Activated naive CD4-positive, alpha-beta T cell treated with anti-CD3 and anti-CD28 coated beads, Interleukin-2, amount 50 U/mL, for 24 hours (primary cell): ENCODE results near the gene GYPB.
"Not testable (repeated sequence)": the region's sequence is repeated elsewhere in the genome, so short reads cannot be mapped to it uniquely, and the experiment has no call there.

ENCODE experiments used
- H3K27ac Mint-ChIP-seq: one replicate; pipeline ENCODE4 v1.8.0; 2021; ENCODE audit warnings: mild to moderate bottlenecking, mixed read lengths
- H3K27me3 Mint-ChIP-seq: one replicate; pipeline ENCODE4 v1.8.0; 2021; ENCODE audit warnings: mixed read lengths
- H3K36me3 Mint-ChIP-seq: one replicate; pipeline ENCODE4 v1.8.0; 2021; ENCODE audit warnings: mixed read lengths
- H3K4me1 Mint-ChIP-seq: one replicate; pipeline ENCODE4 v1.8.0; 2021; ENCODE audit warnings: mixed read lengths
- H3K4me3 Mint-ChIP-seq: one replicate; pipeline ENCODE4 v1.8.0; 2021; ENCODE audit warnings: mild to moderate bottlenecking, mixed read lengths
- H3K9me3 Mint-ChIP-seq: one replicate; pipeline ENCODE4 v1.8.0; 2021; ENCODE audit warnings: mixed read lengths

GYPB gene

GRCh38 chr4:143990717-143991116, 28.5 kb downstream of the GYPB start:
- H3K36me3 Mint-ChIP-seq, H3K27ac Mint-ChIP-seq, H3K4me3 Mint-ChIP-seq, H3K9me3 Mint-ChIP-seq, H3K27me3 Mint-ChIP-seq, H3K4me1 Mint-ChIP-seq: not testable (repeated sequence)

GRCh38 chr4:143986180-143986579, 33.0 kb downstream of the GYPB start:
- no peak overlapping the region for H3K4me3 Mint-ChIP-seq
- H3K27me3 Mint-ChIP-seq, result peaks cover 3% of the 10 kb centered on the region
- no peaks in the 10 kb centered on the region for H3K4me1 Mint-ChIP-seq
- H3K9me3 Mint-ChIP-seq, result no peaks in the 10 kb centered on the region
- H3K27ac Mint-ChIP-seq, result no peak overlapping the region
- no peaks in the 10 kb centered on the region for H3K36me3 Mint-ChIP-seq

DNA sequence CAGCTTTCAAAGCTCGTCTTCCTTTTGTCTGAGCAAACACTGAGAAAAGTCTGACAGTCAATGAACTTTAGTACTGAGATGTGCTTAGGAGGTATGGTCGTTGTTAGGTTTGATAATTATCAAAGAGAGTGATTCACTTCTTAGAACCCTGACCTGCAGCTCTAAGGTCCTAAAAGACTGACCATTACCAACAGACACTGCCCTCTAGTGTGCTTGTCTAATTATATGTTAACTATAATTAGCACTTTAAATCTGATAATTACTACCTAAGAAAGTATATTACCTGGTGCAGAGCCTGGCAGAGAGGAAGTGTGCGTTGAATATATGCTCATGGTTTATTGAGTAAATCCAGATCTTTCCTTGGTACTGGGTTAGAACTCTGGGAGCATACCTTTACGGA, 38.4 kb downstream of the GYPB start:
- not testable (repeated sequence) for H3K27me3 Mint-ChIP-seq, H3K27ac Mint-ChIP-seq, H3K36me3 Mint-ChIP-seq, H3K9me3 Mint-ChIP-seq, H3K4me3 Mint-ChIP-seq, H3K4me1 Mint-ChIP-seq

DNA sequence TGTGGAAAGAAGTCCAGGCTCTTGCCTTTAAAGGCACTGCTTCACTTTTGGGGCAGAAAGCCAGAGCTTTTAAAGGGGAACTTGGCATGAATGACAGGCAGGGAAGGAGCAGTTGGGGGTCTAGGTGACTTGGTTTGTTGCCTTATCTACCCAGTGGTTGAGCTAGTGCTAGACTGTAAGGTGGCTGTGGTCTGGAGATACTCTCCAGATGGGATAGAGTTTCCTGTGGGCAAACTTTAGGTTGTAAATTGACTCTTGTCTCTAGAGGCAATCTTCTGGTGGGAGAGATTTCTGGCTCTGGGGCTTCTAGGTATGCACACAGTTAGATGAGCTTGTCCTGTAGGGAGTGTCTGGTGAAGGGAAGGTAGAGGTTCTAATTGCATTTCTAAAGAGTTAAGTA, 43.7 kb downstream of the GYPB start:
- not testable (repeated sequence) for H3K4me3 Mint-ChIP-seq, H3K27me3 Mint-ChIP-seq, H3K9me3 Mint-ChIP-seq, H3K36me3 Mint-ChIP-seq, H3K4me1 Mint-ChIP-seq, H3K27ac Mint-ChIP-seq

DNA sequence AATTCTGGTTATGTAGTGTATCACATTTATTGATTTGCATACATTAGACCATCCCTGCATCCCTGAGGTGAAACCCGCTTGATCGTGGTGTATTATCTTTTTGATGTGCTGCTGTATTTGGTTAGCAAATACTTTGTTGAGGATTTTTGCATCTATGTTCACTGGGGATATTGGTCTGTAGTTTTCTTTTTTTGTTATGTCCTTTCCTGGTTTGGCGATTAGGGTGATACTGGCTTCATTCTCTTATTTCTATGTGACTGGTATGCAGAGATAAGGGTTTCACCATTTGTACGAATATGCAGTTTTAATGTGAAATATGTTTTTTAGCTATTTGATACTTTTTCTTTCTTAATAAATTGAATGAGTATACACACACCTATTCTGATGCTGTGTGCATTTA, 45.2 kb downstream of the GYPB start:
- H3K36me3 Mint-ChIP-seq, H3K27ac Mint-ChIP-seq, H3K9me3 Mint-ChIP-seq, H3K4me3 Mint-ChIP-seq, H3K4me1 Mint-ChIP-seq, H3K27me3 Mint-ChIP-seq: not testable (repeated sequence)

DNA sequence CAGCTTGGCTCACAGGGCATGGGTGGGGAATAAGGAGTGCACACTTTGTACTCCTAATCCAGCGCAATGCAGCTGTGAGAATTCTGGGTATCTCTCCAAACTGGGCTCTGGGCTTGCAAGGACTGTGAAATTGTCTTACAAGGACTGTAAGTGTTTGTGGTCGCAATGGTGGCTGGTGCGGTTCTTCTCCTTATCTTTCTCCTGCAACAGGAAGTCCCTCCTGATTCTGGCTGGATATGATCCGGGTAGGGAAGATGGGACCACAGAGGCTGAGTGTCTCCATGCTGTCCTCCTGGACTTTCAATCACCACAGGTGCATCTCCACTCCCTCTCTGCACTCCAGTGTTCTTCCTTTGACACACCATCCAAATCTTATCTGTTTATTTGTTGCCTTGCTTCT, 58.1 kb downstream of the GYPB start:
- no peak overlapping the region for H3K27ac Mint-ChIP-seq
- no peak overlapping the region for H3K4me3 Mint-ChIP-seq
- H3K36me3 Mint-ChIP-seq, result no peaks in the 10 kb centered on the region
- peaks cover 2% of the 10 kb centered on the region for H3K27me3 Mint-ChIP-seq
- H3K4me1 Mint-ChIP-seq, result no peaks in the 10 kb centered on the region
- H3K9me3 Mint-ChIP-seq, result no peaks in the 10 kb centered on the region

DNA sequence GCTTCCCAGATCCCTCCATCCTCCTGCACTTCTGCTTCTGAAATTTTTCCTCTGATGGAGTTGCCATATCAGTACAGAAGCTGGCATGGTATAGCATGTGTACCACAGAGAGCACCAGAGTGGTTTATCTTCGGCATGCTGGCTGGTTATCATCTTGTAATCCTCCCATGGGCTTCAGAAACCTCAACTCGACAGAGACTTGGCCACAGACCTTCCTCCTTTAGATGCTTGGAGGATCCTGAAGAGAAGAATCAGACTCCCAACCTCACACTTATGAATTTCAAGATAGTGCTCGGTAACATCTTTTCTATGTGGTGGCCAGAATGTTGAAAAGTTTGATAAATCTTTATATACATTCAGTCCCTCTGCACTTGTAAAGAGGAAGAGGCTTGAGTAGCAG, 63.9 kb downstream of the GYPB start:
- not testable (repeated sequence) for H3K9me3 Mint-ChIP-seq, H3K4me1 Mint-ChIP-seq, H3K27me3 Mint-ChIP-seq, H3K27ac Mint-ChIP-seq, H3K36me3 Mint-ChIP-seq, H3K4me3 Mint-ChIP-seq

GRCh38 chr4:143951458-143951972, 67.7 kb downstream of the GYPB start:
- not testable (repeated sequence) for H3K27ac Mint-ChIP-seq, H3K4me3 Mint-ChIP-seq, H3K4me1 Mint-ChIP-seq, H3K9me3 Mint-ChIP-seq, H3K27me3 Mint-ChIP-seq, H3K36me3 Mint-ChIP-seq

DNA sequence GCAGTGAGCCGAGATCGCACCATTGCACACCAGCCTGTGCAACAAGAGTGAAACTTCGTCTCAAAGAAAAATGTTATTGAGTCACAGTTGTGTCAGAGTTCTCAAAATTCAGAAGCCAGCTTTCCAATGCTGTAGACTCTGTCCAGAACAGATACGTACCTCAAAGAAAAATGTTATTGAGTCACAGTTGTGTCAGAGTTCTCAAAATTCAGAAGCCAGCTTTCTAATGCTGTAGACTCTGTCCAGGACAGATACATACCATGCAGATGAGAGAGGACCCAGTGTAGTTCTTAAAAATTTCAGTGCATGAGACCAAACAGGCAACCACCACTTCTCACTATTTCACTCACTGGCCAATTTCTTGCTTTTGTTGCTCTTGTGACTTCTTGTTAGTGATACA, 68.2 kb downstream of the GYPB start:
- H3K27ac Mint-ChIP-seq, H3K36me3 Mint-ChIP-seq, H3K4me1 Mint-ChIP-seq, H3K27me3 Mint-ChIP-seq, H3K4me3 Mint-ChIP-seq, H3K9me3 Mint-ChIP-seq: not testable (repeated sequence)

- not testable (repeated sequence) for H3K36me3 Mint-ChIP-seq, H3K27ac Mint-ChIP-seq, H3K4me1 Mint-ChIP-seq, H3K9me3 Mint-ChIP-seq, H3K4me3 Mint-ChIP-seq, H3K27me3 Mint-ChIP-seq
Observed at GRCh38 chr4:143950185-143950584, 69.0 kb downstream of the GYPB start.

DNA sequence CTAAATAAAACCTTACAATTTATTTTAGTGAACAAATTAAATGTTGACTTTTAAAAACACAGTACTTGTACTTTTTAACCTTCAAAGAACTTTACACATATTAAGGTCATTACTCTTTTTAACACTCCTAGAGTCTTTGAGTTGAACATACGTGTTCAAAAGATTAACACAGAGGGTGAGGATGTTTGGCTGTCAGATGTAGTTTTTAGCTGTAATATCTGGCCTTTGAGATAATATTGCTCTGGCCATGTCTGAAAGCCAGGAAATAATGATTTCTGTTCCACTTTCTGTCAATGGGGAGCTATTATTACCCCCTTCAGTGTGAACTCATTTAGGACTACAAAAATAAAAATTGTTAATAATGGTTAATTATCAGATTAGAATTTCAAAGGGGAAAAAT, 71.7 kb downstream of the GYPB start:
- H3K36me3 Mint-ChIP-seq, H3K4me3 Mint-ChIP-seq, H3K9me3 Mint-ChIP-seq, H3K27me3 Mint-ChIP-seq, H3K27ac Mint-ChIP-seq, H3K4me1 Mint-ChIP-seq: not testable (repeated sequence)
